HG03060 (cell line): ENCODE results near the gene HOMER2.
"Not testable (repeated sequence)": the region's sequence is repeated elsewhere in the genome, so short reads cannot be mapped to it uniquely, and the experiment has no call there.

ENCODE experiments used
- ATAC-seq: cut with Tn5 transposase; IDR thresholded peaks from one replicate; pipeline ENCODE4 v1.9.1; 2021; ENCODE audit warnings: low read depth, moderate number of reproducible peaks; ENCODE audit not compliant: unreplicated experiment

The HOMER2 gene

GRCh38 chr15:82843566-82843965 lies 109.0 kb downstream of the HOMER2 start:
- ATAC-seq: no peak

DNA sequence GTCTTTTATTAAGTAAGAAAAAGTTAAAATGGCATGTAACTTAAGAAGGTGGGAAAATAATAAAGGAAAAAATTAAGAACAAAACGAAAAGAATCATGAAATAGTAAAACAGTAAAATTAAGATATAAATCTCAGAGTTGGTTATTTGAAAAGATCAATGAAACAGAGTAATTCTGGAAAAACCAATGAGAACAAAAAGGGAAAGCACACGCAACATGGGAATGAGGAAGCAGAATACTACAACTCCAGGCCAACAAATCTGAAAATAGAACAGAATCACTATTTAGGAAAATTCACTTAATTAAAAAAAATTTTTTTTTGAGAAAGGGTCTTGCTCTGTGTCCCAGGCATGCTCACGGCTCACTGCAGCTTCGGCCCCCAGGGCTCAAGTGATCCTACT lies 112.4 kb downstream of the HOMER2 start:
- ATAC-seq: no peak

- no peak for ATAC-seq
Measured at GRCh38 chr15:82839136-82839535, 113.4 kb downstream of the HOMER2 start.

- ATAC-seq: no peak
Measured at GRCh38 chr15:82838096-82838735, 114.3 kb downstream of the HOMER2 start.

DNA sequence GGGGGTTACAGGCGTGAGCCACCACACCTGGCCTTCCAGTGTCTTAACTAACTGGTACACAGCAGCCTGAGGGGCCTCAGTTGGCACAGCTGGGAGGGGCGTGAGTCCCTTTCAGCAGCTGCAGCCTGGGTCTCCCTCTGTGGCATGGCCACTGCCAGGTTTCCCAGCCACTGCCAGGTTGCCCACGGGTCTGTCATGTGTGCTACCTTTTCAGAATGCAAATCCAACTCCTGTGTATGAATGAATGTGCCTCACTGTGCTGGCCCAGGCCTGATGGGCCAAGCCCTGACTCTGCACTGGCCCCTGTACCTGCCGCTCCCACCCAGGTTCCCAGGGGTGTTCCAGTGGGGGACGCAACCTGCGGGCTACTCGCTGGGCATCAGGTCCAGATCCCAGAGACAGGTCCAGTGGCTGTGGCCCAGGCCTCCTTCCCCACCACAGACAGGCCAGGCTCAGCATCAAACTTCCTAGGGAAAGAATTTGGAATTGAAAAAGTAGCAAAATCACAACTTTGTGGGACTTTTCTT lies 117.1 kb downstream of the HOMER2 start:
- ATAC-seq: no peak

DNA sequence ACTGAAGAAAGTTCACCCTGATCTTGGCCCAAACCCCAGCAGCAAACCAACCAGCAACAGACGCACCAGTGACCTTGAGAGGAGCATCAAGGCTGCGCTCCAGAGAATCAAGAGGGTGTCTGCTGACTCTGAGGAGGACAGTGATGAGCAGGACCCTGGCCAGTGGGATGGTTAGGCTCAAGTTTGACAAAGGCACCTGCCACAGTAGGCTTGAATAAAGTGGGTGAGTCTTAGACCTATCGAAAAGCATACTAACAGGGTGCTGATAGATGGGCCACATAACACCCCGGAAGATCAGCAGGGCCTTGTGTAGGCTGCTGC lies 119.2 kb downstream of the HOMER2 start:
- no peak for ATAC-seq

GRCh38 chr15:82832601-82833361 lies 119.7 kb downstream of the HOMER2 start:
- peak; percentile 86 for ATAC-seq

GRCh38 chr15:82831894-82832600 lies 120.5 kb downstream of the HOMER2 start:
- ATAC-seq: no peak

GRCh38 chr15:82830427-82831173 lies 121.9 kb downstream of the HOMER2 start:
- no peak for ATAC-seq

DNA sequence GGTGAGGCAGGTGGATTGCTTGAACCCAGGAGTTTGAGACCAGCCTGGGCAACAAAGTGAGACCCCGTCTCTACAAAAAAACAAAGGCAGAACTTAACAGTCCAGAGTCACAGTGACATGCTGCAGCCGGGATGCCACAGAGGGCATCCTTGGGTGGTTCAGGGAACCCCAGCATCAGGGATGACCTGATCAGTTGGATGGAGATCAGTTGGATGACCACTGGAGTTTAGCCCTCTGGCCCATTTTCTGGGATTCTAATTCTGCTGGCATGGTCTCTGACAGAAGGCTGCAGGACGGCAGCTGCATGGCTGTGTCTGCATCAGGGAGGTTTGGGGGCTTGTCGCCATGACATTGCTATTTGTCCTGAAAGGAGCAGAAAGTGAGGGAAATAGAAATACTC lies 123.3 kb downstream of the HOMER2 start:
- no peak for ATAC-seq

DNA sequence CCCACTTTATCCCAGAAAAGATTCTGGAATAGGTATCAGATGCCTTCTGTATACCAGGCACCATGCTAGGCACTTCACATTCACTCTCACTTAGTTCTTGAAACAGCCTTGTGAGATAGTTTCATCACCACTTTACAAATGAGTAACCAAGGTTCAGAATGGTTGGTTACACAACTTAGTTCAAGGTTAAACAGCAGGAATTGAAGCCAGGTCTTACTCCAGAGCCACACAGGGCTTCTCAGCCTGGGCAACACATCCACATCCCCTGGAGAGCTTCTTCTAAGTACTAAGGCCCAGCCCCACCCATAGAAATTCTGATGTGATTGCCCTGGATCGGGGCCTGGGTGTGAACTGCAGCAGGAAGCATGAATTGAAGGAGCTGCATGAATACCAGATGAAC lies 124.4 kb downstream of the HOMER2 start:
- ATAC-seq: no peak

DNA sequence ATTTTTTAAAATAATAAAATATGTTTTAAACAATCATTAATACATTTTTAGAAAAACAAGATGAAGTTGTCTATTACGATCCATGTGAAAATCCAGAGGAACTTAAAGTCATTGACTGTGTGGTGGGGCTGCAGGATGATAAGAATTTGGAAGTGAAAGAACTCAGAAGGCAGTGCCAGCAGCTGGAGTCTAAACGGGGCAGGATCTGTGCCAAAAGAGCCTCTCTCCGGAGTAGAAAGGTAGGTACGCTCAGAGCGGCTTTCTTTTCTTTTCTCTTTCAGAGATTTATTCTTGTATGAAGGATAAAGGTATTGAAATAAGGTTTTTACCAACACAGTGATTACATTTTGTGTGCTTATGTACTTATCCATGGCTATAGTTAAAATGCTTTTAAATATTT lies 129.5 kb downstream of the HOMER2 start:
- no peak for ATAC-seq

GRCh38 chr15:82821851-82822250 lies 130.7 kb downstream of the HOMER2 start:
- not testable (repeated sequence) for ATAC-seq

GRCh38 chr15:82821396-82821795 lies 131.1 kb downstream of the HOMER2 start:
- ATAC-seq: not testable (repeated sequence)

GRCh38 chr15:82820128-82820527 lies 132.4 kb downstream of the HOMER2 start:
- no peak for ATAC-seq

- ATAC-seq: no peak
Measured at GRCh38 chr15:82812994-82813393, 139.5 kb downstream of the HOMER2 start.

DNA sequence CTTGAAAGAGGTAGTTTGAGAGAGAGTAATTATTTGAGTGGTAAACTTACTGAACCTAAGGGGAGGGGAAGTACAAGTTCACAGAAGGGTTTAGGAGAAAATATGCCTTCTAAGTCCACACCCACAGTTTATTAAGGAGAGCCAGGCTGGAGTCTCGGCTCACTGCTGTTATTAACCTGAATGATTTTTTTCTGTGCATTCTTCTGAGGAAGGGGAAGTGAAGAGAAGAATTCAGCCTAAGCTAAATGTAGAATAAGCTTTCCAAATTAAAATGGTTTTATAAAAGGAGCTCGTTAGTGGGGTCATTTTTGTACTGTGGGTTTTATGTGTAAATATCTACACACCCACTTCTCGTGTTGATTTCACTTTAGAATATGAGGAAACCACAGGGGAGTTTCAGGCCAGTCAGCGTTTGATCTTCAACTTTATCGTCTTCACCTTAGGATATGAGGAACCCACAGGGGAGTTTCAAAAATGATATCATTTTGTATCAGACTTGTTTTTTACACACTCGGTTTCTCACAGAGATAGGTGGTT lies 141.6 kb downstream of the HOMER2 start:
- ATAC-seq: no peak

GRCh38 chr15:82810061-82810889 lies 142.2 kb downstream of the HOMER2 start:
- ATAC-seq: no peak

- ATAC-seq: peak; percentile 60
Measured at GRCh38 chr15:82809308-82810060, 143.0 kb downstream of the HOMER2 start, which contains the start of gene WHAMM. WHAMM (plus strand) TSS chr15:82809628; CDS start chr15:82809727, 99 bp downstream.
